Lung (tissue), 12 donors: ENCODE data around the gene SAMD15. TPM values are rescaled to one million over a fixed set of nuclear protein-coding genes. Genes with fewer than 3 reads are reported as not detected.

Source experiments
- ATAC-seq: fragments of 200-7000 bp; cut with Tn5 transposase; one replicate; pipeline ENCODE4 v1.9.1; 2020; ENCODE audit warnings: moderate number of reproducible peaks; ENCODE audit not compliant: insufficient read depth, low FRiP score
- DNase-seq, 3 donors: peaks; one replicate each; pipeline ENCODE4 v3.0.0-alpha.2; 2013 to 2017
- H3K27ac ChIP-seq, 2 donors: one replicate each; pipeline ENCODE4 v1.5.1; 2013; ENCODE audit warnings: mild to moderate bottlenecking in 2 of 2, moderate library complexity in 2 of 2, control low read depth in 1 of 2, inconsistent platforms in 1 of 2, low read depth in 1 of 2, low read length in 1 of 2
- H3K27me3 ChIP-seq, 3 donors: one replicate each; pipeline ENCODE4 v1.5.1; 2013; ENCODE audit warnings: low read length in 2 of 3; ENCODE audit not compliant: control insufficient read depth in 3 of 3, insufficient read depth in 3 of 3
- H3K36me3 ChIP-seq, 4 donors: one replicate each; pipeline ENCODE4 v1.5.1; 2013; ENCODE audit warnings: low read length in 4 of 4, mild to moderate bottlenecking in 1 of 4, moderate library complexity in 1 of 4; ENCODE audit not compliant: control insufficient read depth in 4 of 4, insufficient read depth in 4 of 4
- H3K4me1 ChIP-seq, 5 donors: one replicate each; pipeline ENCODE4 v1.5.1; 2013; ENCODE audit warnings: low read length in 5 of 5, mild to moderate bottlenecking in 2 of 5, moderate library complexity in 1 of 5; ENCODE audit not compliant: control insufficient read depth in 5 of 5, insufficient read depth in 5 of 5
- H3K4me3 ChIP-seq: one replicate; pipeline ENCODE4 v1.5.1; 2013; ENCODE audit warnings: mild to moderate bottlenecking, control low read depth, moderate library complexity
- H3K9ac ChIP-seq, 2 donors: one replicate each; pipeline ENCODE4 v1.5.1; 2013; ENCODE audit warnings: low read length in 2 of 2, control low read depth in 1 of 2; ENCODE audit not compliant: insufficient read depth in 1 of 2
- H3K9me3 ChIP-seq, 4 donors: one replicate each; pipeline ENCODE4 v1.5.1; 2013; ENCODE audit warnings: low read length in 3 of 4, mild to moderate bottlenecking in 1 of 4, moderate library complexity in 1 of 4; ENCODE audit not compliant: control insufficient read depth in 4 of 4, insufficient read depth in 3 of 4
- CTCF ChIP-seq: IDR thresholded peaks from 2 replicates; pipeline ENCODE4 v1.5.1; 2012; ENCODE audit warnings: mild to moderate bottlenecking; ENCODE audit errors: control extremely low read depth, extremely low read depth
- WGBS, 2 donors: extraction: QIAGEN DNeasy Blood & Tissue Kit; methylation state at CpG; one replicate each; pipeline ENCODE4 v1.1.7; 2013; 5-methylcytosine and 5-hydroxymethylcytosine counted together
- polyA plus RNA-seq, 2 donors: library from polyadenylated mRNA; stranded (reverse); fragments of 200-250 nt; gene quantifications; one replicate each; pipeline ENCODE4 v1.2.1, GENCODE V29; 2013
- total RNA-seq, 2 donors: library from RNA; depleted of rRNA in 1 of 2; stranded (reverse); fragments of >200 nt in 1 of 2; gene quantifications; one replicate each; pipeline ENCODE4 v1.2.1, GENCODE V29; 2014 to 2021
- donor health status: control.
- donor health status: control.
- donor health status: Bipolar disorder and iron deficiency.
- donor health status: healthy.
- donor health status: DM: yes; HTN: yes; CAD: no.

The SAMD15 gene
- total and polyA plus RNA-seq, 4 donors: 0.71 to 12.5 (median 3.6) TPM

- no peaks in the 10 kb centered on the region for H3K9me3 ChIP-seq
- no peak for TF ChIP-seq CTCF
- DNase-seq: no peak
- no peaks in the 10 kb centered on the region for H3K4me1 ChIP-seq
- no peak overlapping the region for H3K27ac ChIP-seq
- H3K36me3 ChIP-seq: no peaks in the 10 kb centered on the region
- no peak for ATAC-seq
- no peak overlapping the region for H3K9ac ChIP-seq
- H3K27me3 ChIP-seq: no peaks in the 10 kb centered on the region
- H3K4me3 ChIP-seq: no peak overlapping the region
- 96 to 97% methylated on average over 4 of the region's 4 CpGs for WGBS, 2 donors
These were observed 20.3 kb upstream of the SAMD15 start for GRCh38 chr14:77356899-77357298.

- no peaks in the 10 kb centered on the region for H3K9me3 ChIP-seq
- no peak overlapping the region for H3K4me3 ChIP-seq
- TF ChIP-seq CTCF: no peak
- H3K9ac ChIP-seq: no peak overlapping the region
- H3K27ac ChIP-seq: no peak overlapping the region
- H3K4me1 ChIP-seq: no peaks in the 10 kb centered on the region
- no peak for DNase-seq
- H3K27me3 ChIP-seq: no peaks in the 10 kb centered on the region
- ATAC-seq: no peak
- WGBS, 2 donors: 96 to 97% methylated on average over 1 of the region's 1 CpG
- no peaks in the 10 kb centered on the region for H3K36me3 ChIP-seq
These were observed 17.6 kb upstream of the SAMD15 start for GRCh38 chr14:77359626-77360025.

GRCh38 chr14:77364146-77364545, 13.0 kb upstream of the SAMD15 start:
- ATAC-seq (no peak), DNase-seq (no peak)
- Histone ChIP-seq H3K27me3 (no peaks in the 10 kb centered on the region), H3K9ac (no peak overlapping the region), H3K4me1 (no peaks in the 10 kb centered on the region), H3K27ac (no peak overlapping the region), H3K4me3 (no peak overlapping the region), H3K36me3 (peaks cover 0 to 1% (median 0%) of the 10 kb centered on the region in 4 donors), H3K9me3 (no peaks in the 10 kb centered on the region)
- no peak for TF ChIP-seq CTCF
- 65 to 81% methylated on average over 3 of the region's 3 CpGs for WGBS, 2 donors

GRCh38 chr14:77369285-77369684, 7.9 kb upstream of the SAMD15 start:
- ATAC-seq (no peak), DNase-seq (no peak)
- no peak overlapping the region for H3K9ac ChIP-seq
- H3K4me3 ChIP-seq: no peak overlapping the region
- peaks cover 0 to 2% (median 0%) of the 10 kb centered on the region in 5 donors for H3K4me1 ChIP-seq
- H3K36me3 ChIP-seq: peaks cover 0 to 1% (median 0%) of the 10 kb centered on the region in 4 donors
- no peak overlapping the region for H3K27ac ChIP-seq
- WGBS, 2 donors: 21 to 38% methylated on average over 1 of the region's 1 CpG
- no peak for TF ChIP-seq CTCF
- no peaks in the 10 kb centered on the region for H3K9me3 ChIP-seq
- H3K27me3 ChIP-seq: no peaks in the 10 kb centered on the region
